GM23338 (cell line): ENCODE measurements around the gene KCNIP3. TPM values are rescaled to one million over a fixed set of nuclear protein-coding genes. Genes with fewer than 3 reads are reported as not detected.

Experiments
- ATAC-seq: fragments of 200-7000 bp; cut with Tn5 transposase; 3 replicates; pipeline ENCODE4 v1.9.1; 2020
- DNase-seq: peaks from one replicate; pipeline ENCODE4 v3.0.0-alpha.2; 2015; ENCODE audit warnings: low spot score
- H2AFZ ChIP-seq: fragments of 200-600 bp; sonication (generic); 2 replicates; pipeline ENCODE4 v1.8.0; 2016; ENCODE audit warnings: antibody characterized with exemption, mild to moderate bottlenecking, moderate library complexity
- H3F3A ChIP-seq: fragments of 200-600 bp; sonication (generic); replicated peaks from 2 replicates; pipeline ENCODE4 v1.8.0; 2017; ENCODE audit warnings: antibody characterized with exemption, mixed run types, low read depth
- H3K27ac ChIP-seq: fragments of 200-600 bp; sonication (generic); 2 replicates; pipeline ENCODE4 v1.6.1; 2016; ENCODE audit warnings: low read depth
- H3K27me3 ChIP-seq: fragments of 200-600 bp; sonication (generic); 2 replicates; pipeline ENCODE4 v1.8.0; 2016; ENCODE audit warnings: mild to moderate bottlenecking, mixed run types, moderate library complexity; ENCODE audit not compliant: insufficient read depth
- H3K36me3 ChIP-seq: fragments of 200-600 bp; sonication (generic); 2 replicates; pipeline ENCODE4 v1.8.0; 2016; ENCODE audit warnings: mild to moderate bottlenecking; ENCODE audit not compliant: insufficient read depth
- H3K4me1 ChIP-seq: fragments of 200-600 bp; sonication (generic); 2 replicates; pipeline ENCODE4 v1.8.0; 2016; ENCODE audit warnings: mild to moderate bottlenecking, moderate library complexity; ENCODE audit not compliant: insufficient read depth
- H3K4me2 ChIP-seq: fragments of 200-600 bp; sonication (generic); 2 replicates; pipeline ENCODE4 v1.7.1; 2017; ENCODE audit warnings: mixed run types
- H3K4me3 ChIP-seq: fragments of 200-600 bp; sonication (generic); 2 replicates; pipeline ENCODE4 v1.6.1; 2016; ENCODE audit warnings: mixed run types
- H3K79me2 ChIP-seq: fragments of 200-600 bp; sonication (generic); replicated peaks from 2 replicates; pipeline ENCODE4 v1.8.0; 2017; ENCODE audit warnings: mild to moderate bottlenecking; ENCODE audit not compliant: insufficient read depth
- H3K9me2 ChIP-seq: fragments of 200-600 bp; sonication (generic); 2 replicates; pipeline ENCODE4 v1.8.0; 2017; ENCODE audit not compliant: insufficient read depth
- H4K20me1 ChIP-seq: fragments of 200-600 bp; sonication (generic); replicated peaks from 2 replicates; pipeline ENCODE4 v1.8.0; 2017; ENCODE audit warnings: mild to moderate bottlenecking; ENCODE audit not compliant: insufficient read depth
- H3K27ac Mint-ChIP-seq: 2 replicates; pipeline ENCODE4 v1.8.0; 2020; ENCODE audit warnings: inconsistent platforms, mild to moderate bottlenecking, moderate library complexity, mixed read lengths
- H3K27me3 Mint-ChIP-seq: 3 replicates; pipeline ENCODE4 v1.8.0; 2022; ENCODE audit warnings: low read depth, mild to moderate bottlenecking, moderate library complexity, mixed read lengths, inconsistent platforms; ENCODE audit not compliant: insufficient read depth, poor library complexity
- H3K36me3 Mint-ChIP-seq: 3 replicates; pipeline ENCODE4 v1.8.0; 2021; ENCODE audit warnings: low read depth, mild to moderate bottlenecking, inconsistent platforms, moderate library complexity, mixed read lengths
- H3K4me1 Mint-ChIP-seq: 3 replicates; pipeline ENCODE4 v1.8.0; 2020; ENCODE audit warnings: mild to moderate bottlenecking, inconsistent platforms, mixed read lengths
- H3K4me3 Mint-ChIP-seq: 3 replicates; pipeline ENCODE4 v1.8.0; 2021; ENCODE audit warnings: moderate library complexity, mild to moderate bottlenecking, inconsistent platforms, mixed read lengths
- H3K9me3 Mint-ChIP-seq: 3 replicates; pipeline ENCODE4 v1.8.0; 2020; ENCODE audit warnings: moderate library complexity, mild to moderate bottlenecking, inconsistent platforms, mixed read lengths
- CREB1 ChIP-seq: fragments of 250-450 bp; sonication (Bioruptor Pico); IDR thresholded peaks from 2 replicates; pipeline ENCODE4 v1.5.0; 2020; ENCODE audit warnings: low read depth, mild to moderate bottlenecking, moderate library complexity
- ETS1 ChIP-seq: IDR thresholded peaks from 2 replicates; pipeline ENCODE4 v1.6.1; 2016; ENCODE audit warnings: antibody characterized with exemption
- EZH2phosphoT487 ChIP-seq: fragments of 200-600 bp; sonication (generic); IDR thresholded peaks from one replicate; pipeline ENCODE4 v1.8.1; 2018; ENCODE audit warnings: antibody characterized with exemption; ENCODE audit not compliant: unreplicated experiment
- JUNB ChIP-seq: IDR thresholded peaks from one replicate; pipeline ENCODE4 v1.6.1; 2016; ENCODE audit warnings: antibody characterized with exemption; ENCODE audit not compliant: unreplicated experiment
- POLR2AphosphoS5 ChIP-seq: IDR thresholded peaks from 2 replicates; pipeline ENCODE4 v1.6.1; 2016; ENCODE audit warnings: antibody characterized with exemption, low read depth
- STAT1 ChIP-seq: IDR thresholded peaks from one replicate; pipeline ENCODE4 v1.6.1; 2016; ENCODE audit warnings: antibody characterized with exemption; ENCODE audit not compliant: unreplicated experiment
- ZNF114 ChIP-seq: fragments of 250-450 bp; sonication (Bioruptor Pico); IDR thresholded peaks from 2 replicates; pipeline ENCODE4 v1.5.0; 2020; ENCODE audit warnings: mild to moderate bottlenecking, moderate library complexity
- ZNF462 ChIP-seq: fragments of 250-450 bp; sonication (Bioruptor Pico); IDR thresholded peaks from 2 replicates; pipeline ENCODE4 v1.5.0; 2020; ENCODE audit warnings: mild to moderate bottlenecking, moderate library complexity
- polyA plus RNA-seq: library from polyadenylated mRNA; unstranded; fragments of >200 nt; fragmentation: Nextera tagmentation; extraction: Ambion mirVana; gene quantifications from 2 replicates; pipeline ENCODE4 v1.2.1, GENCODE V29; 2016
- total RNA-seq: library from RNA; depleted of rRNA; stranded (reverse); fragments of >200 nt; shearing (Covaris generic); gene quantifications from 2 replicates; pipeline ENCODE4 v1.2.3, GENCODE V29; 2014

Gene KCNIP3
- total and polyA plus RNA-seq, 2 experiments from 2014 or later = 0.32 to 0.83 TPM

GRCh38 chr2:95390272-95390880 is 93.2 kb downstream of the KCNIP3 start (continued):
- TF ChIP-seq ETS1 (no peak), ZNF462 (CRISPR knock-in tag) (no peak)

GRCh38 chr2:95390881-95391321 is 93.8 kb downstream of the KCNIP3 start:
- no peaks in the 10 kb centered on the region for H3K36me3 ChIP-seq
- no peaks in the 10 kb centered on the region for H4K20me1 ChIP-seq
- no peak overlapping the region for H3K4me3 Mint-ChIP-seq
- DNase-seq (no peak), ATAC-seq (no peak)
- no peak overlapping the region for H3K4me3 ChIP-seq
- no peak overlapping the region for H3K27ac Mint-ChIP-seq
- H3K27me3 ChIP-seq = 0 out of 2 replicates have a peak, but pooled peaks cover 3% of the 10 kb centered on the region
- H3K4me1 ChIP-seq = no peaks in the 10 kb centered on the region
- H3F3A ChIP-seq = no peaks in the 10 kb centered on the region
- H3K36me3 Mint-ChIP-seq = no peaks in the 10 kb centered on the region
- no peaks in the 10 kb centered on the region for H3K9me2 ChIP-seq
- H3K27ac ChIP-seq = no peak overlapping the region
- no peaks in the 10 kb centered on the region; the same call in 1 of the 3 replicates for H3K4me1 Mint-ChIP-seq
- H3K9me3 Mint-ChIP-seq = peaks cover 2% of the 10 kb centered on the region; the same call in 2 of the 3 replicates
- H2AFZ ChIP-seq = no peak overlapping the region
- H3K4me2 ChIP-seq = no peak overlapping the region
- peaks cover 18% of the 10 kb centered on the region for H3K27me3 Mint-ChIP-seq
- no peaks in the 10 kb centered on the region for H3K79me2 ChIP-seq
- TF ChIP-seq STAT1 = no peak
- TF ChIP-seq POLR2AphosphoS5 = no peak
- TF ChIP-seq ZNF114 (CRISPR knock-in tag) = no peak
- TF ChIP-seq CREB1 (CRISPR knock-in tag) = no peak
- TF ChIP-seq JUNB = no peak
- TF ChIP-seq EZH2phosphoT487 = no peak
- TF ChIP-seq ZNF462 (CRISPR knock-in tag) = no peak
